Upper lobe of left lung (tissue), 6 donors: ENCODE measurements around the gene GSTO2. TPM values are rescaled to one million over a fixed set of nuclear protein-coding genes. Genes with fewer than 3 reads are reported as not detected.

Source experiments
- ATAC-seq, 2 donors: fragments of 200-7000 bp; cut with Tn5 transposase; one replicate each; pipeline ENCODE4 v1.9.1; 2022; ENCODE audit warnings: mild to moderate bottlenecking in 2 of 2, moderate library complexity in 2 of 2; ENCODE audit not compliant: low FRiP score in 2 of 2
- DNase-seq, 2 donors: peaks; one replicate each; pipeline ENCODE4 v3.0.0-alpha.2; 2019 to 2020
- H3K27ac ChIP-seq, 4 donors: fragments of 200-600 bp; sonication (generic); one replicate each; pipeline ENCODE4 v1.5.1; 2016 to 2019
- H3K27me3 ChIP-seq, 4 donors: fragments of 200-600 bp; sonication (generic); one replicate each; pipeline ENCODE4 v1.5.1; 2017 to 2019
- H3K36me3 ChIP-seq, 4 donors: fragments of 200-600 bp; sonication (generic); one replicate each; pipeline ENCODE4 v1.5.1; 2016 to 2019
- H3K4me1 ChIP-seq, 4 donors: fragments of 200-600 bp; sonication (generic); one replicate each; pipeline ENCODE4 v1.5.1; 2018 to 2019
- H3K4me3 ChIP-seq, 4 donors: fragments of 200-600 bp; sonication (generic); one replicate each; pipeline ENCODE4 v1.5.1; 2017 to 2019; ENCODE audit warnings: mild to moderate bottlenecking in 2 of 4, moderate library complexity in 1 of 4
- H3K9me3 ChIP-seq, 4 donors: fragments of 200-600 bp; sonication (generic); one replicate each; pipeline ENCODE4 v1.5.1; 2018 to 2019
- CTCF ChIP-seq, 6 experiments: fragments of 450-650 bp in 4 of 6; fragments of 200-600 bp in 2 of 6; sonication (generic) in 2 of 6; IDR thresholded peaks; one replicate each; pipeline ENCODE4 v1.5.1; 2016 to 2019; ENCODE audit warnings: antibody characterized with exemption in 6 of 6
- EP300 ChIP-seq, 4 donors: sonication (generic); formaldehyde crosslinking; IDR thresholded peaks; one replicate each; pipeline ENCODE4 v1.5.1; 2017; ENCODE audit warnings: antibody characterized with exemption in 4 of 4, control low read depth in 2 of 4
- POLR2A ChIP-seq, 4 donors: fragments of 450-650 bp; IDR thresholded peaks; one replicate each; pipeline ENCODE4 v1.5.1; 2016 to 2017; ENCODE audit warnings: antibody characterized with exemption in 4 of 4, mild to moderate bottlenecking in 2 of 4
- POLR2AphosphoS5 ChIP-seq, 2 donors: sonication (generic); formaldehyde crosslinking; IDR thresholded peaks; one replicate each; pipeline ENCODE4 v1.5.1; 2017; ENCODE audit warnings: antibody characterized with exemption in 2 of 2
- WGBS, 2 donors: methylation state at CpG; one replicate each; pipeline ENCODE4 v1.1.5; 2017 to 2018; 5-methylcytosine and 5-hydroxymethylcytosine counted together
- total RNA-seq, 6 donors: library from RNA; depleted of rRNA in 4 of 6; stranded (reverse); fragments of >200 nt in 4 of 6; gene quantifications; one replicate each; pipeline versions ENCODE4 v1.1.0 to v1.2.1, GENCODE V29; 2016 to 2021
- donor health status: DM: no; HTN: no; CAD: no; lungs with moderate emphysema.
- donor health status: DM: no; HTN: yes; CAD: no; lungs with severe emphysema.

The GSTO2 gene
- total RNA-seq, 6 donors from 2014 or later, result 2.8 to 11.2 (median 7.8) TPM

GRCh38 chr10:104336821-104337467 lies 68.0 kb downstream of the GSTO2 start:
- Histone ChIP-seq H3K4me1 (peaks cover 54 to 76% (median 62%) of the 10 kb centered on the region in 4 donors), H3K4me3 (peak overlapping the region; percentile 60 to 97 (median 84)), H3K27ac (peak overlapping the region; percentile 99 to 100 (median 99)), H3K9me3 (no peaks in the 10 kb centered on the region), H3K27me3 (no peaks in the 10 kb centered on the region), H3K36me3 (peaks cover 0 to 12% (median 0%) of the 10 kb centered on the region in 4 donors)
- ATAC-seq, result no peak
- TF ChIP-seq EP300 (IDR thresholded peaks at IDR 0.05), result no peak
- TF ChIP-seq POLR2A (IDR thresholded peaks at IDR 0.05), result peak in 1 of 4 donors; percentile 50
- TF ChIP-seq CTCF (IDR thresholded peaks at IDR 0.05), result no peak
- peak in 1 of 2 donors; percentile 14 for TF ChIP-seq POLR2AphosphoS5 (IDR thresholded peaks at IDR 0.05)
- 5 to 8% methylated on average over 12 of the region's 12 CpGs for WGBS, 2 donors
- DNase-seq, result peak in 1 of 2 donors; percentile 19

DNA sequence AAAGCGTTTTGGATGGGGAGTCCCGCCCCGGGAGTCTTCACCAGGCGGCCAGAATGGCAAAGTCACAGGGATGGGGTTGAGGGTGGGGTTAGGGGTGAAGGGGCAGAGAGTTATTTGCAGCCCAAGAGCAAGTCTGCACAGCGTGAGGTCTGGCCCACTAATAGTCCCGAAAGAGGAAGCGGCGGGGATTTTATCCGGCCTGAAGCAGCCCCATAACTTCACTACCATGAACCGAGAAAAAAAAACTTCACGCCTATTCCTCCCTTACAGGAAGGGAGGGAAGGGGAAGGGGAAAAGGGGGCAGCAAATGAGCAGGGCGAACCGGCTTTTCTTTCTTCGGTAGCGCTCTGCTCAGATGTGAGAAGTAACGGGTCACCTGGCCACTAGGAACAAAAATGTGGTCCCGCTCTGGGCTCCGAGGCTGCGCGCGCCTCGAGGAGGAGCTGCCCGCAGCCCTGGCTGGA lies 68.6 kb downstream of the GSTO2 start:
- peaks cover 0 to 12% (median 0%) of the 10 kb centered on the region in 4 donors for H3K36me3 ChIP-seq
- no peaks in the 10 kb centered on the region for H3K9me3 ChIP-seq
- 0% methylated on average over 15 to 23 of the region's 23 CpGs for WGBS, 2 donors
- H3K4me3 ChIP-seq, result peak overlapping the region; percentile 60 to 97 (median 84)
- H3K27me3 ChIP-seq, result no peaks in the 10 kb centered on the region
- peak overlapping the region; percentile 99 to 100 (median 99) for H3K27ac ChIP-seq
- TF ChIP-seq EP300 (IDR thresholded peaks at IDR 0.05) (no peak), POLR2A (IDR thresholded peaks at IDR 0.05) (peak in 1 of 4 donors; percentile 3), POLR2AphosphoS5 (IDR thresholded peaks at IDR 0.05) (peak; percentile 8 to 33)
- H3K4me1 ChIP-seq, result peaks cover 48 to 70% (median 56%) of the 10 kb centered on the region in 4 donors
- DNase-seq (peak in 1 of 2 donors; percentile 69), ATAC-seq (peak; percentile 54 to 59)

GRCh38 chr10:104337985-104338735 lies 69.2 kb downstream of the GSTO2 start, which contains the start of gene ITPRIP:
Gene ITPRIP (minus strand): TSS chr10:104338465. CDS start chr10:104316051, 22,414 bp downstream.
- H3K36me3 ChIP-seq, result peaks cover 0 to 12% (median 0%) of the 10 kb centered on the region in 4 donors
- H3K27me3 ChIP-seq, result no peaks in the 10 kb centered on the region
- WGBS, 2 donors, result 0% methylated on average over 39 to 51 of the region's 70 CpGs
- no peaks in the 10 kb centered on the region for H3K9me3 ChIP-seq
- peak within 1 kb of the TSS; percentile 60 to 97 (median 84) for H3K4me3 ChIP-seq
- peaks cover 43 to 64% (median 51%) of the 10 kb centered on the region in 4 donors for H3K4me1 ChIP-seq
- DNase-seq (peak; percentile 85 to 92), ATAC-seq (peak; percentile 82 to 92)
- H3K27ac ChIP-seq, result peak within 1 kb of the TSS; percentile 99 to 100 (median 99)
- TF ChIP-seq EP300 (IDR thresholded peaks at IDR 0.05) (no peak), POLR2AphosphoS5 (IDR thresholded peaks at IDR 0.05) (peak; percentile 88 to 93), POLR2A (IDR thresholded peaks at IDR 0.05) (peak in 3 of 4 donors; percentile 95 to 98 (median 97)), CTCF (IDR thresholded peaks at IDR 0.05) (peak in 2 of 6 experiments; percentile 18 to 26)

DNA sequence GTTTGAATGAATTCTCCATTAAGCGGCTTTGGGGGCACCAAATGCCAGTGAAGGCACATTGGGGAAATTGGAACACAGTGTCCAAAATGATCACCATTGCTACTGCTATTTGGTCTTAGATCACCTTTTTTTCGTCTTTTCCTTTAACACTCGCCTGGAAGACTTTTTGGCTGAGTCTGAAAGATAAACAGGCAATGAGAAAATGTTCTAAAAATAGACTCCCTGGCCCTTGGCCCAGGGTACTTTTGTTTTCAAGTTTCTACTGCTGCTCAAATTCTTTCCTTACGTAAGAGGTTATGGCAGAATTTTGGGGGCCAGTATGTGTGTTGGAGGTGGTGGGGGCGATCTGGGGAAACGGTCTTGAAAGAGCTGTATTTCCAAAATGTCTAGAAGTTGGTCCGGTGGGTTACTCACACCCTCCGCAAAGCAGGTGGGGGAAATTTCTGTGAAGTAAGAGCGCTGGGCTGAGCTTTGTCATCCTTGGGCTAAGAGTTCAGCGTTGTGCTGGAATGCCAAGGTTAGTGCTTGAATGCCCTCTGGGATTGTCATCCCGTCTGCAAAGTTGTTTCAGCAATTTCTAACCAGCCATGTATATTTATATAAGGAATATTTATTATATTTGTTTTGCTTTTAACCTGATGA lies 70.6 kb downstream of the GSTO2 start:
- TF ChIP-seq EP300 (IDR thresholded peaks at IDR 0.05) (peak in 1 of 4 donors; percentile 3), POLR2A (IDR thresholded peaks at IDR 0.05) (no peak)
- peak overlapping the region; percentile 99 to 100 (median 99) for H3K27ac ChIP-seq
- no peaks in the 10 kb centered on the region for H3K27me3 ChIP-seq
- H3K4me3 ChIP-seq, result peak overlapping the region; percentile 60 to 97 (median 84)
- ATAC-seq, result peak; percentile 40 to 60
- no peaks in the 10 kb centered on the region for H3K9me3 ChIP-seq
- peaks cover 30 to 49% (median 37%) of the 10 kb centered on the region in 4 donors for H3K4me1 ChIP-seq
- WGBS, 2 donors, result 13 to 14% methylated on average over 11 of the region's 11 CpGs
- peaks cover 0 to 5% (median 0%) of the 10 kb centered on the region in 4 donors for H3K36me3 ChIP-seq
- no peak for DNase-seq

DNA sequence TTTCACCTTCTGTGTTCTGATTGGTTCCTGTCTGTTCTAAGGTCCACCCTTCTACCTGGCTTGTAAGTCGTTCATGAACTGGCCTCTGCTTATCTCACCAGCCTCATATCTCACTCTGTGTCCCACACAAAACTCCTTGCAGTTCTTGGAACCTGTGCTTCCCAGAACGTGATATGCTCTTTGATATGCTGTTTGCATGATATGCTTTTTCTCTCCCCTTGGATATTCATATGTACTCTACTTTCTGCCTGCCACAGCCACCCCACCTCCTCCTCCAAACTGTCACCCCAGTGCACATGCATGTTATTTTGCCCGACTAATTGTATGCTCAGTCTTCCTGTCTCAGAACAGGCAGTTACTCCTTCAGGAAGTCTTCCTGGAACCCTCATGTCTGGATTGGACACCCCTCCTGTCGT lies 71.1 kb downstream of the GSTO2 start:
- Histone ChIP-seq H3K4me1 (peaks cover 25 to 44% (median 32%) of the 10 kb centered on the region in 4 donors), H3K9me3 (no peaks in the 10 kb centered on the region), H3K4me3 (peak overlapping the region in 3 of 4 donors; percentile 83 to 97 (median 86)), H3K27ac (peak overlapping the region; percentile 99 to 100 (median 99)), H3K27me3 (no peaks in the 10 kb centered on the region), H3K36me3 (no peaks in the 10 kb centered on the region)
- DNase-seq (no peak), ATAC-seq (peak in 1 of 2 donors; percentile 41)
- TF ChIP-seq EP300 (IDR thresholded peaks at IDR 0.05), result peak in 3 of 4 donors; percentile 19 to 85 (median 77)
- no peak for TF ChIP-seq POLR2A (IDR thresholded peaks at IDR 0.05)
- no peak for TF ChIP-seq CTCF (IDR thresholded peaks at IDR 0.05)
- TF ChIP-seq POLR2AphosphoS5 (IDR thresholded peaks at IDR 0.05), result peak; percentile 37 to 61
- WGBS, 2 donors, result 10 to 11% methylated on average over 4 of the region's 4 CpGs
